CD1c-positive myeloid dendritic cell (primary cell): Measurements from ENCODE around the gene AARS2.
"Not testable (repeated sequence)": the region's sequence is repeated elsewhere in the genome, so short reads cannot be mapped to it uniquely, and the experiment has no call there.

ENCODE experiments used
- DNase-seq: peaks from one replicate; pipeline ENCODE4 v3.0.0-alpha.2; 2016; ENCODE audit errors: extremely low spot score

AARS2 gene

DNA sequence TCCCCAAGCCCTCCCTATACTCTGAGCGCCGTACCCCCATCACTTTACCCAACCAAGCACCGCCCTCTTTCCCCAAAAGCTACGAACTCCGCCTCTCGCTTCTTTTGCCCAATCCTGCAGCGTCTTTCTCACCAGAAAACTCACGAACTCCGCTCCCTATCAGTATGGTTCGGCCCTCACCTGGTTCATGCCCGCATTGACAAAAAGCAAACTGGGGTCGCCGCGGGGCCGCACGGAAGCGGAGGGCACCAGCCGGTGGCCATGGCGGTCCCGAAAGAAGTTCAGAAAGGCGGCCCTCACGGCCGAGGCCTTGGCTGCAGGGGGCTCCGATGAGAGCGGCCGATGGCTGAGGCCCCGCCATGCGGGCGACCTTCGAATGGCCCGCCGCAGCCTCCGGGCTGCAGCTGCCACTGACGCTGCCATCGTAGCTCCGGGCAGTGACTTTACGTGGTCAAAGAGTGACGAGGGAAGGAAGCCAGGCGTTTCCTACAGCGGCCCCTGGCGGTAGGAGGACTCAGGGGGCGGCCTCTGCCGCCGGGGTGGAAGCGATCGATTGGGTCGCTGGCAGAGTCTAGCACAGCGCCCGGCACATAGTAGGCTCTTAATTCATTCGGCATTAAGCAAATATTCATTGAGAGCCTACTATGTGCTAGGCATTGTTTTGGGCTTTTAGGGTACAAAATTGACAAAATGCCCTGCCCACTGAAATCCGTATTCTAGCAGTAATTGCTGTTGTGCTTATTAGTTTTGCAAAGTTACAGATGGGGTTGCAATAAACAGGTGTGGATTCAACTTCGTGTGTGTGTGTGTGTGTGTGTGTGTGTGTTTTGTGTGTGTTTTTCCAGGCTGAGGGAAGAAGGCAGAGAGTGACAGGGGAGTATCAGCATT, at the start of gene AARS2:
AARS2 (minus strand) TSS at position 447 of the 888 bp plus-strand sequence; CDS start at position 423, 24 bp downstream.
- peak; percentile 93 for DNase-seq

- DNase-seq = no peak
Observed at GRCh38 chr6:44361947-44362346, 48.8 kb upstream of the AARS2 start.

DNA sequence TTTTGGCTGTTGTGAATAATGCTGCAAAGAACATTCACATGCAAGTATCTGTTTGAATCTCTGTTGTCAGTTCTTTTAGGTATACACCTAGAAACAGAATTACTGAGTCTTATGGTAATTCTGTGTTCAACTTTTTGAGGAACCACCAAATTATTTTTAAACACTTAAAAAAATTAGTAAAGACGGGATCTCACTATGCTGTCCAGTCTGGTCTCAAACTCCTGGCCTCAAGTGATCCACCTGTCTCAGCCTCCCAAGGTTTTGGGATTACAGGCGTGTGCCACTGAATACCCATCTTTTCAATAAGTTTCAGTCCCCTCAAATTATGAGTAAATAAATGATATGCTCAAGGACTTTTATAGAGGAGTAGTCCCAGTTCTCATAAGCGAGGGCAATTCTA, 46.8 kb upstream of the AARS2 start:
- DNase-seq = no peak

DNA sequence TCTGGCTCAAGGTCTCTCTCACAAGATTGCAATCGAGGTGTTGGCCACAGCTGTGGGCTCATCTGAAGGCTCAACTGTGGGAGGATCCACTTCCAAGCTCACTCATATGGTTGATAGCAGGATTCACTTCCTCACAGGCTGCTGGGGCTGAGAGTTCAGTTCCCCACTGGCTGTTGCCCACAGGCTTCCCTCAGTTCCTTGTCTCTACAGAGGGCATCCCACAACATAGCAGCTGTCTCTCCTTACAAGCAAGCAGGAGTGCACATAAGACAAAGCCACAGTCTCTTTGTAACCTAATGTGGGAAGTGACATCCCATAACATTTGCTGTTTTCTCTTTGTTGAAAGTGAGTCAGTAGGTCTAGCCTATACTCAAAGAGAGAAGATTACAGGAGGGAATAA, 43.3 kb upstream of the AARS2 start:
- DNase-seq = peak; percentile 75

DNA sequence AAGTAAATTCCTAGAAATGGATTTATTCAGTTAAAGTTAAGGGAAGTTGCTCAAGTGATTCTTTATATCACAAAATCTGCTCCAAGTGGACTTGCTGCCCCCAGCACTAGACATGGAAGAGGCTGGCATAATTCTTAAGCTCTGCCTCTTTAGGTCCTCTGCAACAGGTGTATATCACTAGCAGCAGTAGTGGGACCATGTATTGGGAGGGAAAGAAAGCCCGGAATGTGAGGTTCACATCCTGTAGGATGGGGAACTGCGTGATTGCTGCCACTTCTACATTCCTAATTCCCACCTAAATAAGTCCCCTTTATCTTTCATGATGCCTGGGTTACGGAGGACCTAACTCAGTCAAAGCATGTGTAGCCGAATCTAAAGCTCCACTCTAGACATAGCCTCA, 42.5 kb upstream of the AARS2 start:
- DNase-seq = no peak

DNA sequence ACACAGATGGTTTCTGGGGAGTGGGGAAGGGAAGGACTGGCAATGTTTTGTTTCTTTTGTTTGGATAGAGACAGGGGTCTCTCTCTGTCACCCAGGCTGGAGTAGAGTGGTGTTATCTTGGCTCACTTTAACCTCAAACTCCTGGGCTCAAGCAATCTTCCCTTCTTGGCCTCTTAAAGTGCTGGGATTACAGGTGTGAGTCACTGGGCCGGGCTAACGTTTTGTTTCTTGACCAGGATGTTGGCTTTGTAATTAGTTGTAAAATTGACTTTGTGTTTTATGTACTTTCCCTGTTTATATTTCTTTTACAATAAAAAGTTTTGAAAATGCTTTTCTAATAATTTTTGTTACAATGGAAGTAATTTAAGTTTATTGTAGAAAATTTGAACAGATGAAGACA, 40.2 kb upstream of the AARS2 start:
- no peak for DNase-seq

DNA sequence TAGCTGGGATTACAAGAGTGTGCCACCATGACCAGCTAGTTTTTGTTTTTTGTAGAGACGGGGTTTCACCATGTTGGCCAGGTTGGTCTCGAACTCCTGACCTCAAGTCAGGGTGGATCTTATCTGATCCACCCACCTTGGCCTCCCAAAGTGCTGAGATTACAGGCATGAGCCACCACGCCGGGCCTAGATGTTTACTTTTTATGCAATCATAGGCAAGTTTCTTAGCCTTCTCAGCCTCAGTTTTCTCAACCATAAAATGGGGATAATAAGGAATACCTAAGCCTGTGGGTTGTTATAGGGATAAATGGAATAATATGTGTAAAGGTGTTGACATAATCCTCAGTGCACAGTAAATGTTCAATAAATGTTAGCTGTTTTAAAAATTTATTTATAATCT, 39.1 kb upstream of the AARS2 start:
- DNase-seq = no peak

GRCh38 chr6:44350650-44350994, 37.5 kb upstream of the AARS2 start:
- not testable (repeated sequence) for DNase-seq

DNA sequence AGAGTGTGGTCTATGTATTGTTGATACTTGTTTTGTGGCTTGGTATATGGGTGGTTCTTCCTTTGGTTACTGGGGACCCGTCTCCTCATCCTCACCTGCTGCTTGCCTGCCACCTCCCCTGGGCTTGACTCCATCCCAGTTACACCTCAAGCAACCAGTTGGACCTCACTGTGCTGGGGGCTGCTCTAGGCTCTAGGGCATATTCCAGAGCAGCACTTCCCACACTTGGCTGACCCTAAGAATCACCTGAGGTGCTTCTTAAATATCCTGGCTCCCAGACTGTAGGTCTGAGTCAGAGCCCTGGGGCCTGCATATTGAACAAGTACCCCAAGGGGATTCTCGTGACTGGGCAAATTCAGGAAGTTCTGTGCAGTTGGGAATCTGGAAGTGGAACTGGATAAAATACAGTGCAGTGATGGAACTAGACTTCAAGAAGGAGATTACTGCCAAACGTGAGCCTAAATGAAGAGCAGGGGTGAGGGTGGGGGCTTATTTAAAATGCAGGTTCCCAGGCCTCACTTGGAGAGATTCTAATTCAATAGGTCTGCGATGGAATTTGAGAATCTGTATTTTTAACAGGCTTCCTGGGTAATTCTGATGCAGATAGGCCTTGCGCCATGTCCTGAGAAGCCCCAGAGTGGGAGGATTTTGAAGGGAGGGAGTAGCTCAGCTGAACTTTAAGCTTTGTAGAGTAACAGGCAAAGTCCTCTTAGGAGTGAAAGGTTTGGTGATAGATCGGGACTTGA, 36.9 kb upstream of the AARS2 start:
- DNase-seq = peak; percentile 58

- not testable (repeated sequence) for DNase-seq
Observed at GRCh38 chr6:44346818-44347217, 33.7 kb upstream of the AARS2 start.

- no peak for DNase-seq
Observed at GRCh38 chr6:44342489-44342888, 29.3 kb upstream of the AARS2 start, which contains the start of gene SPATS1. TSS of gene SPATS1 (plus strand) at chr6:44342650. CDS start at chr6:44343096, 446 bp downstream.

- DNase-seq = peak; percentile 18
Observed at GRCh38 chr6:44342052-44342451, 28.9 kb upstream of the AARS2 start.

GRCh38 chr6:44341095-44341890, 28.1 kb upstream of the AARS2 start:
- DNase-seq = no peak

DNA sequence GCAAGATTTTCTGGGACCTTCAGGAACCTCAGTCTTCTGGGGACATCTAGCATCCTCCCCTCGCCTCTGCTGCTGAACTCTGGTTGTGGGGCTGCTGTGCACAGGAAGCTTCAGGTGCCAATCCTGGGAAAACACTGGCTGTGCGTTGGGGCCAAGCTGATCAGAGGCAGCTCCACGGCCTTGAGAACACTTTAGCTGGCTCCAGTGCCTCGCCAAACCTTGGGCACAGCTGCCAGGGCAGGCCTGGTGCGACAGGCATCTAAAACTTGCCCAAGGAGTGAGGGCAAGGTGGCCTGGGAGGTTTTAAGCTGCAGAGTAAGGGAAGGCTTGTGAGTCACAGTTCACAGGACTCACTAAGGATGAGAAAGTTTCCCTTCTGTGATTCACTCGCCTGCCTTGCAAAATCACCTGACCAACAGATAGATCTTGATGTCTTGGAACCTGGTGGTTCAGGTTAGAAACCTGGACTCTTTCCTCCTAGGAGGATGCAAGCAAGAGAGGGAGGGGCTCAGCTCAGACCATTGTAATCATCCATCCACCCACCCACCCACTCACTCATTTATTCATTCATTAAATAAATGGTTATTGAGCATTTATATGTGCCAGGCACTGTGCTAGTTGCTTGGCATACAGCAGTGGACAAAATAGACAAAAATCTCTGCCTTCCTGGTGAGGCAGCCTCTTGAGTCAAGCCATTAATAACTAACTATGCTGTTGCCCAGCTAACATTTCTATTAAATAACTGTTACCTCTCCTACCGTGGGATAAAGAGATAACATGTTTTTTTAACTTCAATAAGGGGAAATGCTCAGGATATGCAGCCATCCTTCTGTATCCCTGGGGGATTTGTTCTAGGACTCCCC, 26.8 kb upstream of the AARS2 start:
- no peak for DNase-seq

- no peak for DNase-seq
Observed at GRCh38 chr6:44339301-44339700, 26.2 kb upstream of the AARS2 start.

DNA sequence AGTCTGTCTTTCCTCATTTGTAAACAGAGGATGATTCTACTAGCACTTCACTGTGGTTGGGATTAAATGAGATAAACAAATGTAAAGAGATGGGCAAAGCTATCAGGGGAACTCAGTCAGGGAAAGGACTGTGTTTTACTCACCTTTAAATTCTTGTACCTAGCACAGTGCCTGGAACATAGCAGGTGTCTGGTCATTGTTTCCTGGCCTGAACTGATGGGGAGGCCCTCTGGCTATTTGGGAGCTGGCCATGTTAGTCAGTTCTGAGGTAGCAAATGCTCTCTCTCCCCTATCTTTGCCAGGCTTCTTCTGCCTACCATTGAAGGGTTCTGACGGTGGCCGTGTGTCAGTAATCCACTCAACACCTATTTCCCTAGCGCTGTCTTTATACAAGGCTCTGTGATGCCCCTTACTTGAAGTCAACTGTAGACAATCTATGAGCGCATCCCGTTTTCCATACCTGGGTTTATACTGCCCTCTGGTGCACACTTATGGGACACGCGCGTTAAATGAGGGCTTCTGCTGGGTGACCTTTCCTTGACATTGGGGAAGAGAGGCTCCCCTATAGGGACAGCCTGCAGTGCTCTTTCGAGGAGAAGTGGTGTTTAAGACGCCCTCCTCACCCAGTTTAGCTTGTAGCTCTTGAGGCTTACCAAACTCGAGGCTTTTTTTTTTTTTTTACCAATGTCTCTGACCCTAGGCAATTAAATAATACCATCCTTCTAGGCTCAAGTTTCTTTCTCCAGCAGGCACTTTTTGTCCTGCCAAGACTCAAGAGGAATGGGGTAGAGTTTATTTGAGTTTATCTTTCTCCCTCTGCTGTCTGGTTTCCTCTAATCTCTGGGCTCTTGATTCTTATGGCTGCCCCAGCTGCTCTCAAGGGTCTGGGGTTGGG, 25.3 kb upstream of the AARS2 start:
- peak; percentile 83 for DNase-seq

DNA sequence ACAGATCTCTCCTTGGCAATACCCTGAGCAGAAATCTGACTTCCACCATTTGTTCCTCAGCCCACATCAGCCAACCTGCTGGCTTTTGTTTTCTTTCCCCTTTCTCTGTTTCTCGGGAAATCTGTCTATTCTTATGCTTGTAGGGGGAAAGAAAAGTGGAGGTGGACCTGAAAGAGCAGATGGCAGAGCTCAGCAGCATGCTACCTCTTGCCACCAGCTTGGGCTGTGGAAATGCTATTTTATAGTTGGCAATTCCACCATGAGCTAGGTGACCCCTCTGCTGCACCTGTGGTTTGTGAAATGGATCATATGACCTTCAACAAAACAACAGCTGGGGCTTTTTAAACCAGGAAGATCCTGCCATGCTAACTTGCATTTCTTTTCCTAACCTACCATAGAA, 22.5 kb upstream of the AARS2 start:
- DNase-seq = no peak

DNA sequence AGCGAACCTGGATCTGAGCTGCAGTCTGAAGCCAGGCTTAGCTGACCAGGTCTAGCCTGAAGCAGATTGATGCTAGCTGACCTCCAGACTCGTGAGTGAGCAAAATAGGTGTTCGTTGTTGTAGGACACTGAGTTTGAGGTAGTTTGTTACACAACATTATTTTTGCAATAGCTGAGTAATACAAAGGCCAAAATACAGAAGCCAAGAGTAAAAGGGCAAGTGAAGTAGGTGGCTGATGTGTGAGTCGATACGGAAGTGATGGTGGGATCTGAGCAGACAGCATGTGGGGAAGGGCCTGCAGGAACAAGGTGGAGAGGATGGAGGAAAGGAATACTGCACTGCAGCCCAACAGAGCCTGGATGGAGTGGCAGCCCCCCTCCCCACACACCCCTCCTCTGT, 20.8 kb upstream of the AARS2 start:
- DNase-seq = peak; percentile 87

GRCh38 chr6:44333273-44333919, 20.2 kb upstream of the AARS2 start:
- peak; percentile 73 for DNase-seq

GRCh38 chr6:44332585-44332984, 19.4 kb upstream of the AARS2 start:
- DNase-seq = no peak
